Hypothalamus (tissue), 51 donors: Measurements from ENCODE around the gene NFATC2.
"Not testable (repeated sequence)": the region's sequence is repeated elsewhere in the genome, so short reads cannot be mapped to it uniquely, and the experiment has no call there.

ENCODE experiments used
- DNase-seq, 51 donors: peaks; one replicate each; lab custom pipeline; 2025; lab: John Stamatoyannopoulos, UW

Gene NFATC2

GRCh38 chr20:51569815-51570738, 27.6 kb upstream of the NFATC2 start:
- DNase-seq, result peak in 2 of 51 donors; percentile 7 to 9

- not testable (repeated sequence) for DNase-seq
Observed at GRCh38 chr20:51568533-51568932, 26.0 kb upstream of the NFATC2 start.

- no peak for DNase-seq
Observed at GRCh38 chr20:51567622-51568021, 25.1 kb upstream of the NFATC2 start.

GRCh38 chr20:51566594-51566993, 24.1 kb upstream of the NFATC2 start:
- no peak for DNase-seq

- peak in 4 of 51 donors; percentile 2 to 14 (median 5) for DNase-seq
Observed at GRCh38 chr20:51565298-51566144, 23.0 kb upstream of the NFATC2 start.

GRCh38 chr20:51563486-51564332, 21.2 kb upstream of the NFATC2 start:
- DNase-seq, result peak in 6 of 51 donors; percentile 4 to 22 (median 10)

GRCh38 chr20:51563174-51563485, 20.6 kb upstream of the NFATC2 start:
- peak in 4 of 51 donors; percentile 11 to 66 (median 54) for DNase-seq

GRCh38 chr20:51562332-51563173, 20.0 kb upstream of the NFATC2 start:
- peak in 47 of 51 donors; percentile 21 to 87 (median 62) for DNase-seq

- DNase-seq, result peak in 1 of 51 donors; percentile 48
Observed at GRCh38 chr20:51562027-51562331, 19.5 kb upstream of the NFATC2 start.

- no peak for DNase-seq
Observed at GRCh38 chr20:51560550-51561307, 18.2 kb upstream of the NFATC2 start.

- no peak for DNase-seq
Observed at GRCh38 chr20:51560042-51560441, 17.5 kb upstream of the NFATC2 start.

- DNase-seq, result no peak
Observed at GRCh38 chr20:51554538-51555165, 12.1 kb upstream of the NFATC2 start.

GRCh38 chr20:51553897-51554486, 11.5 kb upstream of the NFATC2 start:
- DNase-seq, result no peak

- DNase-seq, result no peak
Observed at GRCh38 chr20:51551186-51551585, 8.7 kb upstream of the NFATC2 start.

- DNase-seq, result no peak
Observed at GRCh38 chr20:51549474-51549873, 7.0 kb upstream of the NFATC2 start.

- DNase-seq, result no peak
Observed at GRCh38 chr20:51547951-51548350, 5.4 kb upstream of the NFATC2 start.

GRCh38 chr20:51545515-51545914, 3.0 kb upstream of the NFATC2 start:
- no peak for DNase-seq

GRCh38 chr20:51543422-51543788, 886 bp upstream of the NFATC2 start:
- no peak for DNase-seq
